Left ventricle myocardium inferior (tissue), 1 donor: ENCODE data around the gene CIDEB. TPM values are rescaled to one million over a fixed set of nuclear protein-coding genes. Genes with fewer than 3 reads are reported as not detected.

ENCODE experiments used
- DNase-seq: peaks from one replicate; pipeline ENCODE4 v3.0.0-alpha.2; 2020
- H3K27ac ChIP-seq: fragments of 200-600 bp; replicated peaks from 2 replicates; pipeline ENCODE4 v1.8.0; 2021
- H3K27me3 ChIP-seq: fragments of 200-600 bp; 2 replicates; pipeline ENCODE4 v1.8.0; 2021; ENCODE audit warnings: low read depth
- H3K36me3 ChIP-seq: fragments of 200-600 bp; 2 replicates; pipeline ENCODE4 v1.8.0; 2021
- H3K4me1 ChIP-seq: fragments of 200-600 bp; 2 replicates; pipeline ENCODE4 v1.8.0; 2021
- H3K4me3 ChIP-seq: fragments of 200-600 bp; 2 replicates; pipeline ENCODE4 v1.8.0; 2021; ENCODE audit warnings: mild to moderate bottlenecking, moderate library complexity
- H3K9me3 ChIP-seq: fragments of 200-600 bp; replicated peaks from 2 replicates; pipeline ENCODE4 v1.8.0; 2021
- intact Hi-C: fragments of 100-400 bp; cut with micrococcal nuclease; formaldehyde crosslinking; loops from one replicate; pipeline ENCODE4 v1.11.0; 2022
- total RNA-seq: library from RNA; stranded (reverse); fragmentation: NEBNext Ultra II Directional; extraction: Animal tissue kit (Norgen Biotek cat#: 25700); gene quantifications from one replicate; pipeline ENCODE4 v1.2.1, GENCODE V29; 2021
- TF ChIP-seq, protein P1 (sequence below): fragments of 200-600 bp; IDR thresholded peaks from 2 replicates; pipeline ENCODE4 v1.8.0; 2021; ENCODE audit warnings: antibody characterized with exemption, mild to moderate bottlenecking, borderline replicate concordance
- donor health status: DM: no; HTN: yes; CAD: no; lungs with severe emphysema.

CIDEB gene
- total RNA-seq, 1 donor from 2014 or later: 3.1 TPM

DNA sequence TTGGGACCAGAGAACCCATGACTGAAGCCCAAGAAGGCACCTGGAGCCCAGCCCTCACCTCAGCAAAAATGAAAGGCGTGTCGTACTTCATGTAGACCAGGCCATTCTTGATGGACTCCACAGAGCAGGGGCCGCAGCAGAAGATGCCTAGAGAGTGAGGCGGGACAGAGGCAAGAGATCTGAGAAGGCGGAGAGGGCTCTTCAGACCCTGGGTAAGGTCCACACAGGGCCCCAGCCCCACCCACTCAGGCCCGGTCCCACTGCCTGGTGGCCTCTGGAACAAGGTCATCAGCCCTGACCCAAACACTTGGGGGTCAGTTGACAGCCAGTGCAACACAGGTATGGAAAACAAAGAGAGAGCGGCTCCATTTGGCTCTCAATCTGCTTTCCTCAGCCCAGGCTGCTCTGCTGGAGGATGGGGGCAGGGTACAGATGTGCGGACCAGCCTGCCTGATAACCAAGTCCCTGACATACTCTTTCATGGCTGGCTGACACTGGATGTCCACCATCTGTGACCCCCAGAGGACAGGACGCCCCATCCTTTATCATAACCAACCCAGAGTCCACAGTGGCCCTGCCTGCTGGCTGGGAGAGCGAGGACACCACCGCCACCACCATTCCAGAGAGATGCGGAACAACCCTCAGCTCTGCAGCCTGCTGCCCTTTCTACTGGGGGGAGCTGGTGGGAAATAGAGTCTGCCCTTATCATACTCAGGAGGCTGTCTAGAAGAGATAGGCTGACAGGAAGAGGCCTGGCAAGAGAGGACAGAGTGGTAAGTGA lies 51.7 kb downstream of the CIDEB start:
- no peaks in the 10 kb centered on the region for H3K4me1 ChIP-seq
- intact Hi-C loops: no loop called here
- no peak overlapping the region for H3K4me3 ChIP-seq
- no peak for DNase-seq
- TF ChIP-seq, protein P1, sequence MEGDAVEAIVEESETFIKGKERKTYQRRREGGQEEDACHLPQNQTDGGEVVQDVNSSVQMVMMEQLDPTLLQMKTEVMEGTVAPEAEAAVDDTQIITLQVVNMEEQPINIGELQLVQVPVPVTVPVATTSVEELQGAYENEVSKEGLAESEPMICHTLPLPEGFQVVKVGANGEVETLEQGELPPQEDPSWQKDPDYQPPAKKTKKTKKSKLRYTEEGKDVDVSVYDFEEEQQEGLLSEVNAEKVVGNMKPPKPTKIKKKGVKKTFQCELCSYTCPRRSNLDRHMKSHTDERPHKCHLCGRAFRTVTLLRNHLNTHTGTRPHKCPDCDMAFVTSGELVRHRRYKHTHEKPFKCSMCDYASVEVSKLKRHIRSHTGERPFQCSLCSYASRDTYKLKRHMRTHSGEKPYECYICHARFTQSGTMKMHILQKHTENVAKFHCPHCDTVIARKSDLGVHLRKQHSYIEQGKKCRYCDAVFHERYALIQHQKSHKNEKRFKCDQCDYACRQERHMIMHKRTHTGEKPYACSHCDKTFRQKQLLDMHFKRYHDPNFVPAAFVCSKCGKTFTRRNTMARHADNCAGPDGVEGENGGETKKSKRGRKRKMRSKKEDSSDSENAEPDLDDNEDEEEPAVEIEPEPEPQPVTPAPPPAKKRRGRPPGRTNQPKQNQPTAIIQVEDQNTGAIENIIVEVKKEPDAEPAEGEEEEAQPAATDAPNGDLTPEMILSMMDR: no peak
- H3K36me3 ChIP-seq: peaks cover 3% of the 10 kb centered on the region
- no peaks in the 10 kb centered on the region for H3K27me3 ChIP-seq
- H3K9me3 ChIP-seq: no peaks in the 10 kb centered on the region
- no peak overlapping the region for H3K27ac ChIP-seq

DNA sequence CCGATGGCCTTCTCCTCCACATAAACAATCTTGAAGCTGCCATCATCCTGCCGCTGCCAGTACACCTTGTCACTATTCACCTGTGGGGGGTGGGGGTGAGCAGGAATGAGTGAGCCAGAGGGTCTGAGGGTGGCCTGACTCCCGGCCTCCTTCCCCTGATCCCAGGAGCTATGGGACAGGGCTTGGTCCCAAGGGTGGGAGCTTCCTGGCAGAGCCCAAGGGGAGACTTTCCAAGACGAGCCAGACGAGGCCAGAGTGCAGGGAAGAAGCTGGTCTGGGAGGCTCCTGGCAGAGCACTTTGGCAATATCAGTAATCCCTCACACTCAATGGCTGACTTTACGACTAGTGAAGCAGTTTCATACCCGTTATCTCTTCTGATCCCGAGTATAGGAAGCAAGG lies 52.3 kb downstream of the CIDEB start:
- H3K36me3 ChIP-seq: peaks cover 3% of the 10 kb centered on the region
- H3K27ac ChIP-seq: no peak overlapping the region
- no peaks in the 10 kb centered on the region for H3K4me1 ChIP-seq
- no peaks in the 10 kb centered on the region for H3K27me3 ChIP-seq
- intact Hi-C loops: no loop called here
- no peak for DNase-seq
- no peaks in the 10 kb centered on the region for H3K9me3 ChIP-seq
- no peak overlapping the region for H3K4me3 ChIP-seq
- TF ChIP-seq, protein P1: no peak

Other genes with a start within 250 kb of the CIDEB start
- not detected for gene CPNE6, start 236.4 kb downstream of the CIDEB start, total RNA-seq
- gene PCK2, start 213.7 kb downstream of the CIDEB start, total RNA-seq: 3.1 TPM
- gene DCAF11, start 193.2 kb downstream of the CIDEB start, total RNA-seq: 74.7 TPM
- gene NRL, start 193.0 kb downstream of the CIDEB start, total RNA-seq: 1.5 TPM
- 148 TPM for gene FITM1, start 177.3 kb downstream of the CIDEB start, total RNA-seq
- 108 TPM for gene PSME1, start 171.8 kb downstream of the CIDEB start, total RNA-seq
- 14.5 TPM for gene EMC9, start 166.4 kb downstream of the CIDEB start, total RNA-seq
- gene PSME2, start 161.4 kb downstream of the CIDEB start, total RNA-seq: 89.7 TPM
- 34.8 TPM for gene RNF31, start 160.5 kb downstream of the CIDEB start, total RNA-seq
- 24.0 TPM for gene IRF9, start 146.7 kb downstream of the CIDEB start, total RNA-seq
- 1.6 TPM for gene REC8, start 135.9 kb downstream of the CIDEB start, total RNA-seq
- 13.3 TPM for gene IPO4, start 119.2 kb downstream of the CIDEB start, total RNA-seq
- gene TM9SF1, start 112.5 kb downstream of the CIDEB start, total RNA-seq: 22.2 TPM
- not detected for gene TSSK4, start 102.3 kb downstream of the CIDEB start, total RNA-seq
- 33.1 TPM for gene CHMP4A, start 94.5 kb downstream of the CIDEB start, total RNA-seq
- gene MDP1, start 91.9 kb downstream of the CIDEB start, total RNA-seq: 16.6 TPM
- gene NEDD8, start 75.6 kb downstream of the CIDEB start, total RNA-seq: 214 TPM
- 29.7 TPM for gene GMPR2, start 75.0 kb downstream of the CIDEB start, total RNA-seq
- 30.6 TPM for gene TINF2, start 65.4 kb downstream of the CIDEB start, total RNA-seq
- 0.96 TPM for gene TGM1, start 44.8 kb downstream of the CIDEB start, total RNA-seq
- gene RABGGTA, start 36.4 kb downstream of the CIDEB start, total RNA-seq: 22.3 TPM
- gene DHRS1, start 8.2 kb downstream of the CIDEB start, total RNA-seq: 6.9 TPM
- 23.4 TPM for gene NOP9, start 8.1 kb downstream of the CIDEB start, total RNA-seq
- gene LTB4R2, start 2.2 kb upstream of the CIDEB start, total RNA-seq: 0.71 TPM
- 1.8 TPM for gene LTB4R, start 3.5 kb upstream of the CIDEB start, total RNA-seq
- 26.6 TPM for gene ADCY4, start 27.1 kb upstream of the CIDEB start, total RNA-seq
- gene RIPK3, start 32.0 kb upstream of the CIDEB start, total RNA-seq: 3.6 TPM
- 20.6 TPM for gene NFATC4, start 60.2 kb upstream of the CIDEB start, total RNA-seq
- 8.0 TPM for gene NYNRIN, start 91.0 kb upstream of the CIDEB start, total RNA-seq
- 0.55 TPM for gene CBLN3, start 121.7 kb upstream of the CIDEB start, total RNA-seq
- gene KHNYN, start 122.0 kb upstream of the CIDEB start, total RNA-seq: 20.5 TPM
- 74.8 TPM for gene SDR39U1, start 134.8 kb upstream of the CIDEB start, total RNA-seq
- gene CMA1, start 200.3 kb upstream of the CIDEB start, total RNA-seq: 0.66 TPM